Cardiac muscle cell (in vitro differentiated cells and primary cell): ENCODE results near the gene KCNH8. TPM values are rescaled to one million over a fixed set of nuclear protein-coding genes. Genes with fewer than 3 reads are reported as not detected.

Source experiments
- DNase-seq, 2 donors: peaks; one replicate each; pipeline versions ENCODE4 v3.0.0 to v3.0.0-alpha.2; 2010 to 2017; ENCODE audit warnings: low read depth in 1 of 2, low spot score in 1 of 2
- H3K27ac ChIP-seq: fragments of 200-600 bp; sonication (generic); 2 replicates; pipeline ENCODE4 v1.5.1; 2016
- H3K27me3 ChIP-seq: fragments of 200-600 bp; sonication (generic); 2 replicates; pipeline ENCODE4 v1.6.0; 2016; ENCODE audit warnings: control low read depth
- H3K36me3 ChIP-seq: fragments of 200-600 bp; sonication (generic); 2 replicates; pipeline ENCODE4 v1.5.1; 2016; ENCODE audit warnings: control low read depth
- H3K4me1 ChIP-seq: fragments of 200-600 bp; sonication (generic); 2 replicates; pipeline ENCODE4 v1.8.1; 2017; ENCODE audit warnings: low read depth, mild to moderate bottlenecking, mixed run types
- H3K4me3 ChIP-seq: fragments of 200-600 bp; sonication (generic); 2 replicates; pipeline ENCODE4 v1.5.1; 2016; ENCODE audit warnings: mild to moderate bottlenecking
- H3K9me3 ChIP-seq: fragments of 200-600 bp; sonication (generic); 2 replicates; pipeline ENCODE4 v1.5.1; 2017; ENCODE audit warnings: low read depth, mild to moderate bottlenecking, control low read depth
- polyA plus RNA-seq: library from polyadenylated mRNA; unstranded; fragments of >200 nt; fragmentation: Nextera tagmentation; extraction: Ambion mirVana; gene quantifications from 2 replicates; pipeline ENCODE4 v1.2.1, GENCODE V29; 2016
- total RNA-seq: library from RNA; depleted of rRNA; stranded (reverse); fragments of >200 nt; gene quantifications from 2 replicates; pipeline ENCODE4 v1.2.3, GENCODE V29; 2016
- TF ChIP-seq, protein P1 (sequence below): IDR thresholded peaks from 2 replicates; pipeline ENCODE4 v1.5.1; 2012; ENCODE audit warnings: low read depth, mild to moderate bottlenecking, low read length

KCNH8 gene
- total and polyA plus RNA-seq, 2 experiments from 2014 or later, result 0.86 TPM; not detected in 1

DNA sequence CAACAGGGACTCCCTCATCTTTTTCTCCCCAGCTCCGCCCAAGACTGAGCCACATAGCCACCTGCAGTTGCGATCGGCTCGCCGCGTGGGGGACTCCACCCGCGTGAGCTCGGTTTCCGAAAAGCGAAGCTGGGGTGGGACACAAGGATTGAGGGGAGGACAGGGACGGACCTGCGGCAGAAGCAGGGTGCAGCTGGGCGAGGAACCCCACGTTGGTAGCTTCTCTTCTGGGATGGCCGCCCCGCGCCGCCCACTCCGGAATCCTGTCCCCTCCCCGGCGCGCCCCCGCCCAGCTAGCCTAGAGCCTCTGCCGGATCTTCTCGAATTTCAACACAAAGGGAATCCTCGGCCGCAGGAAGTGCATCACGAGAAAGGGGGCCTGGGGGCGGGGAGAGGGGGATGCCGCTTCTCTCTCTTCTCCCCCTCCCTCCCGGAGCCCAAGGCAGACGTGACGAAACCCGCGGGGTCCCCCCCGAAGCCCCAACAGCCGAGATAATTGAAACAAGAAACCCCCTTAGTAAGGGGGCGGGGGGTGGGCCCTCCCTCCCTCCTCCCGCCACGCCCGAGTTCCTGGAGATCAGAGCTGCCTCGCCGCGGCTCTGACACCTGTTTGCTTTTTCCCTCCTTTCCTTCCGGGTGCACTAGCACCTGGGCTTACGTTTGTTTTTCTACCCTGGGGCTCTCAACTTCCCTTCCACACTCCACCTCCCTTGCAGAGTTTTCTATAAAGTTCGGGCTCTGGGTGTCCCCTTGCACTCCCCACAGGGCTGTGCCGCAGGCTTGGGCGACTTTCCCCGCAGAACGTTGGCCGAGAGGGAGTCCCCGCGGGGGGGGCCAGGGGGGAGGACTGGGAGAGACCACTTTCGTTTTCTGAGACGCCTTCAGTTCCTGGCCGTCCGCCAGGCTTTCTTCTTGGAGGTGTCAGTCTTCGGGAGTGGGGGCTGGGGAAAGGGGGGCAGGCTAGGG is 1.3 kb upstream of the KCNH8 start:
- Histone ChIP-seq H3K9me3 (no peaks in the 10 kb centered on the region), H3K36me3 (no peaks in the 10 kb centered on the region), H3K27me3 (peaks cover 19% of the 10 kb centered on the region), H3K27ac (peak overlapping the region; percentile 3), H3K4me3 (peak overlapping the region; percentile 44), H3K4me1 (no peaks in the 10 kb centered on the region)
- TF ChIP-seq, protein P1, sequence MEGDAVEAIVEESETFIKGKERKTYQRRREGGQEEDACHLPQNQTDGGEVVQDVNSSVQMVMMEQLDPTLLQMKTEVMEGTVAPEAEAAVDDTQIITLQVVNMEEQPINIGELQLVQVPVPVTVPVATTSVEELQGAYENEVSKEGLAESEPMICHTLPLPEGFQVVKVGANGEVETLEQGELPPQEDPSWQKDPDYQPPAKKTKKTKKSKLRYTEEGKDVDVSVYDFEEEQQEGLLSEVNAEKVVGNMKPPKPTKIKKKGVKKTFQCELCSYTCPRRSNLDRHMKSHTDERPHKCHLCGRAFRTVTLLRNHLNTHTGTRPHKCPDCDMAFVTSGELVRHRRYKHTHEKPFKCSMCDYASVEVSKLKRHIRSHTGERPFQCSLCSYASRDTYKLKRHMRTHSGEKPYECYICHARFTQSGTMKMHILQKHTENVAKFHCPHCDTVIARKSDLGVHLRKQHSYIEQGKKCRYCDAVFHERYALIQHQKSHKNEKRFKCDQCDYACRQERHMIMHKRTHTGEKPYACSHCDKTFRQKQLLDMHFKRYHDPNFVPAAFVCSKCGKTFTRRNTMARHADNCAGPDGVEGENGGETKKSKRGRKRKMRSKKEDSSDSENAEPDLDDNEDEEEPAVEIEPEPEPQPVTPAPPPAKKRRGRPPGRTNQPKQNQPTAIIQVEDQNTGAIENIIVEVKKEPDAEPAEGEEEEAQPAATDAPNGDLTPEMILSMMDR, result peak; percentile 47
- peak; percentile 67 to 94 for DNase-seq

DNA sequence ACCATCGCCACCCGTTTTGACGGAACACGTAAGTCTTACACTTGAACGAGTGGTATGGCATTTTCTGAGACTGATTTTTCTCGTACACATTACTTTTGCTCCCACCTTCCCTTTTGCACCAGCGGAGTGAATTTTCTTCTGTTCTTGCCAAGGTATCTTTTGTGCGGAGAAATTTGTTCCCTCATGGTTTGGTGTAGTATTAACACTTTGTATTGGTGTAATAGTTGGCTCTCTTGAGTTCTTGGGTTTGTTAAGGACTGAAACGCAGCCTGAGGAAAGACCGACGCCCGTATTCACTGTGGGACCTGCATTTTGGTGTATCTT is 420 bp downstream of the KCNH8 start:
- Histone ChIP-seq H3K4me3 (peak overlapping the region; percentile 44), H3K4me1 (no peaks in the 10 kb centered on the region), H3K27ac (no peak overlapping the region), H3K27me3 (peaks cover 19% of the 10 kb centered on the region), H3K36me3 (no peaks in the 10 kb centered on the region), H3K9me3 (no peaks in the 10 kb centered on the region)
- TF ChIP-seq, protein P1, result no peak
- DNase-seq, result no peak

DNA sequence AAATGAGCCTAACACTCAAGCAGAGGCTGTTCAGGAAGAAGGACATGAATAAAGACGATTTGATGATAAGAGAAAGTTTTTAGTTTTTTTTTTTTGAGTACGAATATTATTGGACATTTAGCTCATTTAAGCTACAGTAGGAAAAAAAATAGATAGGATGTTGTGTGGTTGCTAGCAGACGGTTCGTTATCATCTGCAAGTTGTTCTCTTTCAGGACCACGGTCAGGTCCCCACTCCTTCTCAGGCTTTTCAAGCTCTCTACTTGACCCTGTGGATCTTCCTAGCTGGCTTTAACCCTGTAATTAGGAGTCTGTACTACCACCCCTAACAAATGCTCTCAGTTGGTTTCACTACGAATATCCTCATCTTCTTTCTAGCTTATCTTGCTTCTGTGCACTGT is 1.1 kb downstream of the KCNH8 start:
- Histone ChIP-seq H3K27ac (no peak overlapping the region), H3K36me3 (no peaks in the 10 kb centered on the region), H3K4me1 (no peaks in the 10 kb centered on the region), H3K4me3 (no peak overlapping the region), H3K9me3 (no peaks in the 10 kb centered on the region), H3K27me3 (peaks cover 19% of the 10 kb centered on the region)
- TF ChIP-seq, protein P1, result no peak
- peak; percentile 57 to 82 for DNase-seq

DNA sequence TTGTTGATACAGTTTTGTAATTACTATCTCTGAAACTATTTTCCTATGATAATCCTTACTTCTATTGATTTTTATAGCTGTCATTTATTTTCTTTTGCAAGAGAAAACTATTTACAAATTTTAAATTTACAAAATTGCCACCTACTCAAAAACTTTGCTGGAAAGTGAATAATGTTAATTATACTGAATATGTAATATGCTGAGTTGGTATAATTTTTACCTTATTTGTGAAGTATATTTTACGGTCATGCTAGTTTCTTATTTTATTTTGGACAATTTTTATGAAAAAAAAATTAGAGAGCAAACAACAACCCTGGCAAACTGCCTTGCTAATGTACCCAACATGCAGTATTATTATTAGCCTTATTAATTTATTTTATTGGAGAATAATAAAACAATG is 2.9 kb downstream of the KCNH8 start:
- Histone ChIP-seq H3K27me3 (peaks cover 19% of the 10 kb centered on the region), H3K4me1 (no peaks in the 10 kb centered on the region), H3K9me3 (no peaks in the 10 kb centered on the region), H3K27ac (no peak overlapping the region), H3K4me3 (no peak overlapping the region), H3K36me3 (no peaks in the 10 kb centered on the region)
- no peak for DNase-seq
- TF ChIP-seq, protein P1, result no peak

DNA sequence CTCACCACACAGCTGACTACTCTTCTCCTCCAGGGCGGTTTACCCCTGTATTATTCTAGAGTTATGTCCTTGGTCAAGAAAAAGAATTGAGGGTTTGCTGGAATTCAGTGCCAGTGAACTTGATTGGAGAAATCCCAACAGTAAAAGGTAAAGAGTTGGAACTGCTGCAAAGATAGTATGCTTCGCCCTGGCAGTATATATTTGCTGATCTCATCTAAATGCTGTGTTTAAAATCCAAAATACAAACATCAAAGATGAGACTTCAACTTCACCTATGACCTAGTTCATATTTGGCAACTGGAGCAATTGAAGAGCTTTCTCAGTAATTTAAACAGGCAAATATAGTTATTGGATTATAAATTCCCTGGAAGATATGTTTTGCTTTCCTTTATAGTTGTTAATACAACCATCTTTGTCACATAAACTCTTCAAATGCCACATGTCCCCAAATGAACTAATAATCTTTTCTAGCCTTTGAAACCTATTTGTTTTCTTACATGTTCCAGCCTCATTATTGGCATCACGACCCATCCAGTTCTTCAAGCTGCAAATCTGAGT is 6.5 kb downstream of the KCNH8 start:
- H3K4me1 ChIP-seq, result no peaks in the 10 kb centered on the region
- H3K27me3 ChIP-seq, result no peaks in the 10 kb centered on the region
- H3K9me3 ChIP-seq, result no peaks in the 10 kb centered on the region
- no peak overlapping the region for H3K27ac ChIP-seq
- H3K36me3 ChIP-seq, result no peaks in the 10 kb centered on the region
- H3K4me3 ChIP-seq, result no peak overlapping the region
- TF ChIP-seq, protein P1, result no peak
- no peak for DNase-seq
